Urinary bladder (tissue), 4 donors: ENCODE measurements around the gene NID2. TPM values are rescaled to one million over a fixed set of nuclear protein-coding genes. Genes with fewer than 3 reads are reported as not detected.

Source experiments
- DNase-seq: peaks from one replicate; pipeline ENCODE4 v3.0.0-alpha.2; 2015; ENCODE audit errors: extremely low spot score
- H3K27ac ChIP-seq: one replicate; pipeline ENCODE4 v1.5.1; 2013; ENCODE audit warnings: low read depth, mild to moderate bottlenecking, moderate library complexity
- H3K36me3 ChIP-seq: one replicate; pipeline ENCODE4 v1.6.1; 2013; ENCODE audit warnings: mild to moderate bottlenecking, moderate library complexity; ENCODE audit not compliant: insufficient read depth
- H3K4me1 ChIP-seq: one replicate; pipeline ENCODE4 v1.6.1; 2013; ENCODE audit warnings: mild to moderate bottlenecking, moderate library complexity; ENCODE audit not compliant: insufficient read depth
- H3K4me3 ChIP-seq: one replicate; pipeline ENCODE4 v1.5.1; 2013; ENCODE audit warnings: low read depth, low read length
- WGBS: extraction: QIAGEN DNeasy Blood & Tissue Kit; methylation state at CpG from one replicate; pipeline ENCODE4 v1.1.7; 2013; 5-methylcytosine and 5-hydroxymethylcytosine counted together
- polyA plus RNA-seq: library from polyadenylated mRNA; stranded (reverse); fragments of 200-250 nt; gene quantifications from one replicate; pipeline ENCODE4 v1.2.3, GENCODE V29; 2013
- total RNA-seq: library from RNA; depleted of rRNA; stranded (reverse); fragments of >200 nt; gene quantifications from one replicate; pipeline ENCODE4 v1.2.3, GENCODE V29; 2014
- donor health status: healthy with polysubstance abuse.
- donor health status: healthy.

Gene NID2
- total and polyA plus RNA-seq, 2 donors, result 12.5 to 102 TPM

- H3K4me1 ChIP-seq, result no peaks in the 10 kb centered on the region
Measured at GRCh38 chr14:52054678-52055077, 14.2 kb downstream of the NID2 start.

GRCh38 chr14:52053044-52053443 lies 15.8 kb downstream of the NID2 start:
- Histone ChIP-seq H3K4me3 (no peak overlapping the region), H3K4me1 (no peaks in the 10 kb centered on the region), H3K36me3 (no peaks in the 10 kb centered on the region), H3K27ac (no peak overlapping the region)
- DNase-seq, result no peak
- 48% methylated on average over 5 of the region's 5 CpGs for WGBS

More at GRCh38 chr14:52054678-52055077, 14.2 kb downstream of the NID2 start:
- no peaks in the 10 kb centered on the region for H3K36me3 ChIP-seq
- no peak overlapping the region for H3K27ac ChIP-seq
- H3K4me3 ChIP-seq, result no peak overlapping the region
- no peak for DNase-seq
- 87% methylated on average over 1 of the region's 1 CpG for WGBS

GRCh38 chr14:52052288-52052943 lies 16.4 kb downstream of the NID2 start:
- H3K4me3 ChIP-seq, result no peak overlapping the region
- H3K27ac ChIP-seq, result no peak overlapping the region
- no peaks in the 10 kb centered on the region for H3K36me3 ChIP-seq
- H3K4me1 ChIP-seq, result no peaks in the 10 kb centered on the region
- WGBS, result 46% methylated on average over 7 of the region's 7 CpGs
- DNase-seq, result no peak

- H3K4me3 ChIP-seq, result no peak overlapping the region
- WGBS, result 51% methylated on average over 2 of the region's 2 CpGs
- no peaks in the 10 kb centered on the region for H3K4me1 ChIP-seq
Measured at GRCh38 chr14:52051871-52052270, 17.0 kb downstream of the NID2 start.

GRCh38 chr14:52051251-52051650 lies 17.6 kb downstream of the NID2 start:
- no peak overlapping the region for H3K27ac ChIP-seq
- no peak overlapping the region for H3K4me3 ChIP-seq
- DNase-seq, result no peak
- H3K4me1 ChIP-seq, result no peaks in the 10 kb centered on the region
- 63% methylated on average over 3 of the region's 3 CpGs for WGBS
- no peaks in the 10 kb centered on the region for H3K36me3 ChIP-seq

More at GRCh38 chr14:52051871-52052270, 17.0 kb downstream of the NID2 start:
- no peak overlapping the region for H3K27ac ChIP-seq
- H3K36me3 ChIP-seq, result no peaks in the 10 kb centered on the region
- DNase-seq, result no peak

- H3K4me1 ChIP-seq, result no peaks in the 10 kb centered on the region
- H3K27ac ChIP-seq, result no peak overlapping the region
- H3K36me3 ChIP-seq, result no peaks in the 10 kb centered on the region
- no peak overlapping the region for H3K4me3 ChIP-seq
- DNase-seq, result no peak
- 83% methylated on average over 6 of the region's 6 CpGs for WGBS
Measured at GRCh38 chr14:52049721-52050588, 18.9 kb downstream of the NID2 start.

- Histone ChIP-seq H3K4me1 (no peaks in the 10 kb centered on the region), H3K27ac (no peak overlapping the region), H3K36me3 (no peaks in the 10 kb centered on the region), H3K4me3 (no peak overlapping the region)
- no peak for DNase-seq
- WGBS, result 75% methylated on average over 5 of the region's 5 CpGs
Measured at GRCh38 chr14:52049271-52049670, 19.6 kb downstream of the NID2 start.

GRCh38 chr14:52048641-52049204 lies 20.1 kb downstream of the NID2 start:
- 68% methylated on average over 3 of the region's 3 CpGs for WGBS
- Histone ChIP-seq H3K4me3 (no peak overlapping the region), H3K27ac (no peak overlapping the region), H3K36me3 (no peaks in the 10 kb centered on the region), H3K4me1 (no peaks in the 10 kb centered on the region)
- DNase-seq, result no peak

- Histone ChIP-seq H3K36me3 (no peaks in the 10 kb centered on the region), H3K4me1 (no peaks in the 10 kb centered on the region), H3K4me3 (no peak overlapping the region), H3K27ac (no peak overlapping the region)
- WGBS, result 78% methylated on average over 10 of the region's 10 CpGs
- DNase-seq, result no peak
Measured at GRCh38 chr14:52048116-52048515, 20.7 kb downstream of the NID2 start.

GRCh38 chr14:52046376-52046917 lies 22.4 kb downstream of the NID2 start:
- Histone ChIP-seq H3K4me1 (no peaks in the 10 kb centered on the region), H3K36me3 (no peaks in the 10 kb centered on the region), H3K27ac (no peak overlapping the region), H3K4me3 (no peak overlapping the region)
- 46% methylated on average over 2 of the region's 2 CpGs for WGBS
- DNase-seq, result no peak

- Histone ChIP-seq H3K27ac (no peak overlapping the region), H3K36me3 (no peaks in the 10 kb centered on the region), H3K4me3 (no peak overlapping the region), H3K4me1 (no peaks in the 10 kb centered on the region)
- 76% methylated on average over 11 of the region's 11 CpGs for WGBS
- no peak for DNase-seq
Measured at GRCh38 chr14:52044791-52045522, 23.9 kb downstream of the NID2 start.

GRCh38 chr14:52043690-52044089 lies 25.2 kb downstream of the NID2 start:
- 52% methylated on average over 5 of the region's 5 CpGs for WGBS
- no peaks in the 10 kb centered on the region for H3K4me1 ChIP-seq

More at GRCh38 chr14:52043690-52044089, 25.2 kb downstream of the NID2 start:
- no peaks in the 10 kb centered on the region for H3K36me3 ChIP-seq
- no peak for DNase-seq
- no peak overlapping the region for H3K27ac ChIP-seq
- H3K4me3 ChIP-seq, result no peak overlapping the region
